RWPE1 (cell line): ENCODE data around the gene DDIT4.
"Not testable (repeated sequence)": the region's sequence is repeated elsewhere in the genome, so short reads cannot be mapped to it uniquely, and the experiment has no call there.

Experiments used
- CTCF ChIA-PET: fragments of 350-600 bp; sonication (Branson Sonifier 250); formaldehyde crosslinking; extraction: SDS; loops from one replicate; lab custom pipeline; 2021; lab: Yijun Ruan, JAX
- POLR2A ChIA-PET: fragments of 400-600 bp; formaldehyde crosslinking; extraction: SDS; loops from one replicate; lab custom pipeline; 2020; ENCODE audit warnings: antibody characterized with exemption; ENCODE audit not compliant: low non-redundant PET; lab: Yijun Ruan, JAX
- DNase-seq: peaks from one replicate; pipeline ENCODE4 v3.0.0; 2012; ENCODE audit warnings: low spot score
- H3K27ac ChIP-seq: fragments of 450-650 bp; 2 replicates; pipeline ENCODE4 v1.5.1; 2017
- TF ChIP-seq, protein P1 (sequence below): fragments of 450-650 bp; conservative IDR thresholded peaks from 2 replicates; pipeline ENCODE4 v1.5.1; 2017; ENCODE audit warnings: low read depth, mild to moderate bottlenecking

Gene DDIT4

GRCh38 chr10:72276013-72276387 is 2.3 kb downstream of the DDIT4 start:
- peak overlapping the region; percentile 100 for H3K27ac ChIP-seq
- CTCF ChIA-PET = interaction anchor here (1.3 to 3.8 kb wide), 7 partner anchors 16 to 62 kb away, joined by 3 to 29 read pairs (median 9); no protein-coding TSS in a partner anchor
- POLR2A ChIA-PET = interaction anchor here (1.0 to 6.9 kb wide), 8 partner anchors 12 to 60 kb away, joined by 3 to 86 read pairs (median 8); no protein-coding TSS in a partner anchor
- peak; percentile 78 for DNase-seq
- TF ChIP-seq, protein P1, sequence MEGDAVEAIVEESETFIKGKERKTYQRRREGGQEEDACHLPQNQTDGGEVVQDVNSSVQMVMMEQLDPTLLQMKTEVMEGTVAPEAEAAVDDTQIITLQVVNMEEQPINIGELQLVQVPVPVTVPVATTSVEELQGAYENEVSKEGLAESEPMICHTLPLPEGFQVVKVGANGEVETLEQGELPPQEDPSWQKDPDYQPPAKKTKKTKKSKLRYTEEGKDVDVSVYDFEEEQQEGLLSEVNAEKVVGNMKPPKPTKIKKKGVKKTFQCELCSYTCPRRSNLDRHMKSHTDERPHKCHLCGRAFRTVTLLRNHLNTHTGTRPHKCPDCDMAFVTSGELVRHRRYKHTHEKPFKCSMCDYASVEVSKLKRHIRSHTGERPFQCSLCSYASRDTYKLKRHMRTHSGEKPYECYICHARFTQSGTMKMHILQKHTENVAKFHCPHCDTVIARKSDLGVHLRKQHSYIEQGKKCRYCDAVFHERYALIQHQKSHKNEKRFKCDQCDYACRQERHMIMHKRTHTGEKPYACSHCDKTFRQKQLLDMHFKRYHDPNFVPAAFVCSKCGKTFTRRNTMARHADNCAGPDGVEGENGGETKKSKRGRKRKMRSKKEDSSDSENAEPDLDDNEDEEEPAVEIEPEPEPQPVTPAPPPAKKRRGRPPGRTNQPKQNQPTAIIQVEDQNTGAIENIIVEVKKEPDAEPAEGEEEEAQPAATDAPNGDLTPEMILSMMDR = no peak

DNA sequence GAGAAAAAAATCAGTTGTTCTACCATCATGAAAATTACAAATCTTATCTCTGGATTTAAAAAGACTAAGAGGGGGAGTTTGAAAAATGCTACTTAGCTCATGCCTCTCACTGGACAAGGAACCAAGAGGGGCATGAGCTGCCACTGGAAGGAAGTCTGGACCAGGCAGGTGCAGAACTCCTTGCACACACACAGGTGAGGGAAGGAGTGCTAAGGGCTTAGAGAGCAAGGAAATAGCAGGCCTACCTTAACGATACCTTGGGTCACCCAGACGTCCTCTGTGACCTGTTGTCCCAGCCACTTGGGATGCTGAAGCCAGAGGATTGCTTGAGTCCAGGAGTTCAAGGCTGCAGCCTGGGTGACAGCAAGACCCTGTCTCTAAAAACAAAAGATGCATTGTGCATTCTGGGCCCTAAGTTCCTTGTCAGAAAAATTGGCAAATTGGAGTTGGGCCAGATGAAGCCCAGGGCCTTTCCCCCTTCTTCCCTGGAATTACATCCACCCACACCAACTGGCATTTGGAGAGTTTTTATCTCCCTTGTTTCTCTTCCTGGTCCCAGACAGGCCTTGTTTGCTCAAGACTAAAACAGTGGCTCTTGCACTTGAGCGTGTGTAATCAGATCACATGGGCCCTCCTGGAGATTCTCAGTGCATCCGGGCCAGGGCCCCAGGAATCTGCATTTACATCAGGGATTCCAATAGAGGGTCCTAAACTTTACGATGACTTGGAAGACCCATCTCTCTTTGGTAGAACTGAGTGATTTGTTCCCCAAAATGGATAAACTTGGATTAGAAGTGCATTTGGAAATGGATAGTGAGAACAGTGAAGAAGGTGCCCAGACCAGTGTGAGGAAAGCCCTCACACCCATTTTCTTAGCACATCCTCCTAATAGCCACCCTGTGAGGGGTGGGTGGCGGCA is 3.0 kb downstream of the DDIT4 start:
- ChIA-PET POLR2A (interaction anchor here (1.0 to 6.9 kb wide), 8 partner anchors 17 to 59 kb away, joined by 3 to 86 read pairs (median 8); no protein-coding TSS in a partner anchor), CTCF (interaction anchor here (0.6 to 3.8 kb wide), 7 partner anchors 15 to 61 kb away, joined by 3 to 29 read pairs (median 8); no protein-coding TSS in a partner anchor)
- TF ChIP-seq, protein P1 = no peak
- peak overlapping the region; percentile 100 for H3K27ac ChIP-seq
- peak; percentile 81 for DNase-seq

DNA sequence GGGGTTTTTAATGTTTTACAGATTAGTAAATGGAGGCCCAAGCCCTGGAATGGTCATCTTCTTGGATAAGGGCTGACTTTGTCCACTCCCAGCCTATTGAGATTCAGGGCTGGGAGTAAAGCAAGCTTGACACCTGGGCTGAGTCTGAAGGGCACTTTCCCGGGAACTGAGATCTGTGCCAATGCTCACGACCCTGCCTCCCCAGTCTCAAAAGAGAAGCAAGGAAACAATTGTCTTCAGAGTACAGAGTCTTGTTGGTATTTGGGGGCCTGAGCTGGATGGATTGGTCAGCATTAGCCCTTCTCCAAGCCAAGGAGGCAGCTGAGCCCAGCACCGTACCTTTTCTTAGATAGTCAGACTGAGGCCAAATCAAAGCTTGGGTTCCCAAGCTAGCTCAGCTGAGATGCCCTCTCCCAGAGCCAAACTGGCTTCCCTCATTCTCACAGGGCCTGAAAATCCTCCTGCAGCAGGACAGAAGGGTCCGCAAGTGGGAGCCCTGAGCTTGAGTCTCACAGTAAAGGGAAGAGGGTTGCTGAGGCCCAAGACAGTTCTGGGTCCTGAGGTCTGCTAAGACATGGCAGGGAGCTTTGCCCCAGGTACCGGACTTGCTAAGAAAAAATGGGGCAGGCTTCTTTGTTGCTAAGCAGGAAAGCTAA is 3.7 kb downstream of the DDIT4 start:
- no peak for DNase-seq
- TF ChIP-seq, protein P1 = no peak
- ChIA-PET CTCF (interaction anchor here (0.6 to 1.1 kb wide), 5 partner anchors 13 to 60 kb away, joined by 3 to 8 read pairs (median 4); no protein-coding TSS in a partner anchor), POLR2A (interaction anchor here (0.5 to 6.9 kb wide), 8 partner anchors 13 to 59 kb away, joined by 3 to 86 read pairs (median 6); no protein-coding TSS in a partner anchor)
- peak overlapping the region; percentile 100 for H3K27ac ChIP-seq

GRCh38 chr10:72277996-72278667 is 4.4 kb downstream of the DDIT4 start:
- ChIA-PET POLR2A (interaction anchor here (0.5 to 6.9 kb wide), 7 partner anchors 13 to 52 kb away, joined by 3 to 86 read pairs (median 3); no protein-coding TSS in a partner anchor), CTCF (interaction anchor here (0.6 to 1.1 kb wide), 5 partner anchors 12 to 60 kb away, joined by 3 to 8 read pairs (median 4); no protein-coding TSS in a partner anchor)
- H3K27ac ChIP-seq = peak overlapping the region; percentile 100
- DNase-seq = no peak
- TF ChIP-seq, protein P1 = no peak

DNA sequence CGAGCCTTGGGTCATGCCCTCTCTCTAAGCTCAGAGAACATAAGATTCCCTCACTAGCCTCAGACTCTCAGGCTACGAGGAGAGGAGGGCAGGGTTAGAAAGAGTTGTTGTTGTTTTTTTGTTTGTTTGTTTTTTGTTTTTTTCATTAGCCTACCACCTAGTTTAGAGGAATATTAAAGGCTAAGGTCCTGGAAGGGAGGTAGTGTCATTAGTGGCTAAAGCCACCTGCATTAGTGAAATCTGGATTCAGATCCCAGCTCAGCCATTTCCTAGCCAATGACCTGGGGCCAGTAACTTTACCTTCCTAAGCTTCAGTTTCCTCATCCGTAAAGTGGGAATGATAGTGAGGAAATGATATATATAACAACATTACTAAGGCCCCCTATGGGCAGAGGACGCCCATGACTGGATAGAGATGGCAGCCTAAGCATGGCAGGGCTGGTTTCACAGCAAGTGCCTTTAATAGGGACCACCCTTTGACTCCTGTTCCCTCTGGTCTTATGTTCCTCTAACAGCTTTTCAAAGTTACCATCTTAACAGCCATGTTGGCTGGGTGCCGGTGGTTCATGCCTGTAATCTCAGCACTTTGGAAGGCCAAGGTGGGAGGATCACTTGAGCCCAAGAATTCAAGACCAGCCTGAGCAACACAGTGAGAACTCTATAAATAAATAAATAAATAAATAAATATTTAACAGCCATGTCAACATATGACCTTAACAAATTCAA is 5.1 kb downstream of the DDIT4 start:
- ChIA-PET POLR2A (interaction anchor here (0.9 to 3.7 kb wide), 2 partner anchors 44 to 51 kb away, joined by 3 to 46 read pairs; no protein-coding TSS in a partner anchor), CTCF (interaction anchor here (0.6 to 1.1 kb wide), 4 partner anchors 12 to 78 kb away, joined by 3 to 4 read pairs (median 4); no protein-coding TSS in a partner anchor)
- H3K27ac ChIP-seq = peak overlapping the region; percentile 100
- TF ChIP-seq, protein P1 = no peak
- no peak for DNase-seq

DNA sequence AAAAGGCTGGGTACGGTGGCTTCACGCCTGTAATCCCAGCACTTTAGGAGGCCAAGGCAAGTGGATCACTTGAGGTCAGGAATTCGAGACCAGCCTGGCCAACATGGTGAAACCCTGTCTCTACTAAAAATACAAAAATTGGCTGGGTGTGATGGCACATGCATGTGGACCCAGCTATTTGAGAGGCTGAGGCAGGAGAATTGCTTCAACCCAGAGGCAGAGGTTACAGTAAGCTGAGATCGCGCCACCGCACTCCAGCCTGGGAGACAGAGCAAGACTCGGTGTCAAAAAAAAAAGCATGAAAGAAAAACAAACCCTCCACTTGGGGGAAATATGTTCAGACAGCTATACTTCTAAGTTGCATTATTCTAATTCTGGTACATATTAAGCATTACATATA is 5.9 kb downstream of the DDIT4 start:
- H3K27ac ChIP-seq = peak overlapping the region; percentile 71
- CTCF ChIA-PET = interaction anchor here (0.6 to 1.1 kb wide), 2 partner anchors 58 to 125 kb away, joined by 3 read pairs; no protein-coding TSS in a partner anchor
- POLR2A ChIA-PET, DNase-seq: not testable (repeated sequence)
